HepG2 (cell line): ENCODE results near the gene HABP2. TPM values are rescaled to one million over a fixed set of nuclear protein-coding genes. Genes with fewer than 3 reads are reported as not detected.

Source experiments
- ATAC-seq: fragments of 200-7000 bp; cut with Tn5 transposase; 3 replicates; pipeline ENCODE4 v1.9.1; 2020; ENCODE audit warnings: mild to moderate bottlenecking, moderate library complexity
- BruUV-seq: library from RNA; stranded (reverse); fragments of 400-500 nt; replicated peaks from 2 replicates; lab custom pipeline; 2021; lab: Mats Ljungman, UMichigan
- CTCF ChIA-PET: fragments of 300-600 bp; formaldehyde crosslinking; extraction: SDS; loops from one replicate; lab custom pipeline; 2021; ENCODE audit warnings: low total read pairs, inconsistent platforms, low intra/inter-chr PET ratio; lab: Yijun Ruan, JAX
- POLR2A ChIA-PET: fragments of 350-600 bp; sonication (Branson Sonifier 250); formaldehyde crosslinking; loops from one replicate; lab custom pipeline; 2020; ENCODE audit warnings: antibody characterized with exemption, inconsistent platforms; lab: Yijun Ruan, JAX
- DNase-seq: peaks from one replicate; pipeline ENCODE4 v3.0.0-alpha.2; 2015; ENCODE audit warnings: low spot score
- FAIRE-seq: peaks from 3 replicates; lab custom pipeline; 2011; peaks lifted over from hg19 to GRCh38; lab: Jason Lieb, UNC
- H2AFZ ChIP-seq: one replicate; pipeline ENCODE4 v1.6.1; 2011; ENCODE audit warnings: low read length, inconsistent platforms
- H3K27ac ChIP-seq: fragments of 300-600 bp; 3 replicates; pipeline ENCODE4 v1.8.0; 2011; ENCODE audit warnings: mixed run types, mild to moderate bottlenecking, mixed read lengths, low read length, inconsistent platforms; ENCODE audit not compliant: insufficient read depth; ENCODE audit errors: extremely low read length
- H3K27me3 ChIP-seq, 2 experiments: fragments of 200-600 bp in 1 of 2; 2 replicates in 1 of 2; 3 replicates in 1 of 2; pipeline versions ENCODE4 v1.6.0 to v1.8.0; 2011; ENCODE audit warnings: low read length in 2 of 2, mild to moderate bottlenecking in 2 of 2, moderate library complexity in 2 of 2, inconsistent platforms in 1 of 2; ENCODE audit not compliant: insufficient read depth in 2 of 2, control insufficient read depth in 1 of 2
- H3K36me3 ChIP-seq, 2 experiments: fragments of 200-600 bp in 1 of 2; replicated peaks in 1 of 2; 2 replicates in 1 of 2; 3 replicates in 1 of 2; pipeline versions ENCODE4 v1.5.1 to v1.8.0; 2011; ENCODE audit warnings: low read length in 2 of 2, inconsistent platforms in 1 of 2; ENCODE audit not compliant: insufficient read depth in 2 of 2, control insufficient read depth in 1 of 2
- H3K4me1 ChIP-seq: 2 replicates; pipeline ENCODE4 v1.5.1; 2012; ENCODE audit warnings: low read length, inconsistent platforms; ENCODE audit not compliant: insufficient read depth
- H3K4me2 ChIP-seq: 2 replicates; pipeline ENCODE4 v1.6.0; 2011; ENCODE audit warnings: low read depth, low read length, inconsistent platforms
- H3K4me3 ChIP-seq, 3 experiments: fragments of 200-600 bp in 1 of 3; sonication (generic), shearing (Covaris generic) in 1 of 3; replicated peaks in 1 of 3; 2 replicates each; pipeline ENCODE4 v1.5.1; 2011 to 2016; ENCODE audit warnings: low read length in 3 of 3, inconsistent platforms in 2 of 3, low read depth in 2 of 3, mild to moderate bottlenecking in 2 of 3, control low read depth in 1 of 3, mixed read lengths in 1 of 3; ENCODE audit not compliant: insufficient read depth in 1 of 3
- H3K79me2 ChIP-seq: one replicate; pipeline ENCODE4 v1.6.1; 2011; ENCODE audit warnings: low read length, inconsistent platforms; ENCODE audit not compliant: insufficient read depth
- H3K9ac ChIP-seq: 2 replicates; pipeline ENCODE4 v1.6.0; 2011; ENCODE audit warnings: mild to moderate bottlenecking, low read depth, low read length, inconsistent platforms; ENCODE audit not compliant: insufficient read depth
- H3K9me3 ChIP-seq: 2 replicates; pipeline ENCODE4 v1.5.1; 2012; ENCODE audit warnings: mild to moderate bottlenecking, low read length
- H4K20me1 ChIP-seq: 2 replicates; pipeline ENCODE4 v1.6.0; 2011; ENCODE audit warnings: inconsistent platforms, mild to moderate bottlenecking, low read length, moderate library complexity; ENCODE audit not compliant: insufficient read depth
- KLF11 ChIP-seq: IDR thresholded peaks from 2 replicates; pipeline ENCODE4 v1.6.1; 2016; ENCODE audit warnings: missing compliant biosample characterization
- ZNF142 ChIP-seq: sonication (generic); formaldehyde crosslinking; IDR thresholded peaks from 2 replicates; pipeline ENCODE4 v1.4.0; 2020; ENCODE audit warnings: missing genetic modification reagents
- ZNF549 ChIP-seq: sonication (generic); formaldehyde crosslinking; IDR thresholded peaks from 2 replicates; pipeline ENCODE4 v1.5.0; 2020; ENCODE audit warnings: missing genetic modification reagents
- WGBS: methylation state at CpG from one replicate; pipeline ENCODE4 v1.1.6; 2017; ENCODE audit warnings: low lambda C conversion rate; 5-methylcytosine and 5-hydroxymethylcytosine counted together
- in situ Hi-C: cut with HindIII; loops from 2 replicates; pipeline ENCODE4 v1.10.0; 2017; ENCODE audit warnings: low pct_unique_long_range_greater_than_20kb; ENCODE audit not compliant: extremely low pct_ligation_motif_present
- intact Hi-C: fragments of 100-400 bp; cut with micrococcal nuclease; formaldehyde crosslinking; loops from one replicate; pipeline ENCODE4 v1.10.0; 2022; ENCODE audit not compliant: unreplicated experiment
- polyA plus RNA-seq, 8 experiments: library from polyadenylated mRNA; depleted of rRNA in 3 of 8; stranded (reverse) in 7 of 8; unstranded in 1 of 8; fragments of >200 nt; fragmentation: Illumina TruSeq in 4 of 8; extraction: Trizol in 4 of 8; gene quantifications; 2 replicates each; pipeline versions ENCODE4 v1.2.1 to v1.2.3, GENCODE V29; 2011 to 2016; ENCODE audit warnings: low read depth in 4 of 8, missing spikeins in 1 of 8, mixed read lengths in 1 of 8; ENCODE audit not compliant: insufficient read depth in 1 of 8
- total RNA-seq, 5 experiments: library from RNA; depleted of rRNA; stranded (reverse); fragments of >200 nt; fragmentation: Illumina TruSeq; extraction: Trizol; gene quantifications; 2 replicates each; pipeline ENCODE4 v1.2.3, GENCODE V29; 2016; ENCODE audit warnings: low read depth in 1 of 5

Gene HABP2
- total and polyA plus RNA-seq, 2 of the 13 experiments (the other 11 are each of a cell fraction or from before 2014, with no cell fraction given), result 0.12 to 0.13 TPM

DNA sequence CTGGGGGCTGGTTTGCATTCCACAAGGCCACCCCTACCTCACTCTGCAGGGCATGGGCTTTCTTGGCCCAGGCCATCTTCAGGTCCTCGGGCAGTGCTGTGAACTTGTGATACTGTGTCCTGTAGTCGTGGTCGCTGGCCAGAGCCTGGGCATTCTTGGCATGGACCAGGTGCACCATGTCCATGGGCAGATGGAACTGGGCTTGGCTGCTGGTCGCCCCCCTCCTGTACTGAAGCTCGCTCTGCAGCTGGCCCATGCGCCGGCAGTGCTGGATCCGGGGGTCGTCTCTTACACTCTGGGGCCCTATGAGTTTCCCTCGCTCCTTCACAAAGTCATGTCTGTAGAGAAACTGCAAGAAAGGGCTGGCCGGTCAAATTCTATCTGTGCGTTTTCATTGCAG lies 51.7 kb downstream of the HABP2 start (continued):
- no peak for TF ChIP-seq ZNF142 (CRISPR knock-in tag)

DNA sequence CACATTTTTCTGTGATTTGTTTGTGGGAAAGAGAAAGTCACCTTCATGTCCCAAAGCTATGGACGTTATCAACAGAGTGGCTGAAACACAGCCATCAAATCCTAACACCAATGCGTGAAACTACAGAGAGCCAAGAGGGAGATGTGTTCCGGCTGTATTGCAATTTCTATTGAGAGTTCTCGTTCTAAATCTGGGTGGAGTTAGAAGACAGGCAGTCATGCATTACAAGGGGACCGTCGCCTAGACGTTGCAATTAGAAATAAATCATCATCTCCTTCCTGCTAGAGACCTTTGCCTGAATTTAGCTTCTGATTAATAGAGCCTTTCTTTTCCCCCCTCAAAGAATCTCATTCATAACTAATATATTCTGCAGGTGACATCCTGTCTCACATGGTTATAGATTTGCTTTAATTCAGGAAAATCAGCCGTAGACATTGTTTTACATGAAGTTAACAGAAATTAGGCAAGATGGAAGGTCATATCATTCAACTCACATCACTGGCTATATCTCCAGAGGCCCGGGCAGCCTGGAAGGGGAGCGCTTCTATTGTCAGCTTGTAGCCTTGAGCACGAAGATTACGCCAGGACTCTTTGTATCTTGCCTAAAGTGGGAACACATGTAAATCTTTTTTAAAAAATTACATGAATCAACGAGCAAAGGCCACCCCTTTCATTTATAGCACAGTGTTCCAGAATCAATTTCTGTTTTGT lies 52.6 kb downstream of the HABP2 start:
- no peak overlapping the region for H2AFZ ChIP-seq
- FAIRE-seq, result no peak
- POLR2A ChIA-PET, result no interaction called here
- no peak for DNase-seq
- no peak overlapping the region for H3K4me2 ChIP-seq
- intact Hi-C loops (no loop called here), in situ Hi-C loops (no loop called here)
- H3K27ac ChIP-seq, result no peak overlapping the region
- no peaks in the 10 kb centered on the region for H3K4me1 ChIP-seq
- no peak for TF ChIP-seq ZNF549
- no peak for TF ChIP-seq KLF11 (CRISPR knock-in tag)
- H3K9me3 ChIP-seq, result no peaks in the 10 kb centered on the region
- H3K79me2 ChIP-seq, result no peaks in the 10 kb centered on the region
- no peak overlapping the region for H3K9ac ChIP-seq
- H3K4me3 ChIP-seq, result no peak overlapping the region
- ATAC-seq, result no peak
- 51% methylated on average over 13 of the region's 13 CpGs for WGBS
- H3K27me3 ChIP-seq, result no peaks in the 10 kb centered on the region
- no TSS peak for BruUV-seq
- no peaks in the 10 kb centered on the region for H3K36me3 ChIP-seq
- no peaks in the 10 kb centered on the region for H4K20me1 ChIP-seq
- CTCF ChIA-PET, result no interaction called here
